Measurements from ENCODE around the gene DZIP3.

DNA sequence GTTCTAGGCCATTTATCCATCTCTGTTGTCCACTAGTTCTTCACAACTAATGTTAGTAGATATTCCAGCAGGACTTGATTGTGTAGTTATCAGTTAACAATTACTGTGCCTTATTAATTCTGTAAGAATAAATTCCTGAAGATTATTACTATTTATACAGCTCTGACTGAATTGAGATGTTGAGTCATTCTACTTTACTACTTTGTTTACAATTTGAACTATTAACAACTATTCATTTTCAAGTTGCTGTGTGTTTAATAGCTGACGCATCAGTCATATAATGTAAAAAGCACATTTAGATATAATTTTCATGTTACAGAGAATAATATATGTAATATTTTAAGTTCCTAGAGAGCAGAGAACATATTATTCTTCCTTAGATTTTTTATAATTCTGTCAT is 21.1 kb downstream of the DZIP3 start:
- TF ChIP-seq, protein P1, sequence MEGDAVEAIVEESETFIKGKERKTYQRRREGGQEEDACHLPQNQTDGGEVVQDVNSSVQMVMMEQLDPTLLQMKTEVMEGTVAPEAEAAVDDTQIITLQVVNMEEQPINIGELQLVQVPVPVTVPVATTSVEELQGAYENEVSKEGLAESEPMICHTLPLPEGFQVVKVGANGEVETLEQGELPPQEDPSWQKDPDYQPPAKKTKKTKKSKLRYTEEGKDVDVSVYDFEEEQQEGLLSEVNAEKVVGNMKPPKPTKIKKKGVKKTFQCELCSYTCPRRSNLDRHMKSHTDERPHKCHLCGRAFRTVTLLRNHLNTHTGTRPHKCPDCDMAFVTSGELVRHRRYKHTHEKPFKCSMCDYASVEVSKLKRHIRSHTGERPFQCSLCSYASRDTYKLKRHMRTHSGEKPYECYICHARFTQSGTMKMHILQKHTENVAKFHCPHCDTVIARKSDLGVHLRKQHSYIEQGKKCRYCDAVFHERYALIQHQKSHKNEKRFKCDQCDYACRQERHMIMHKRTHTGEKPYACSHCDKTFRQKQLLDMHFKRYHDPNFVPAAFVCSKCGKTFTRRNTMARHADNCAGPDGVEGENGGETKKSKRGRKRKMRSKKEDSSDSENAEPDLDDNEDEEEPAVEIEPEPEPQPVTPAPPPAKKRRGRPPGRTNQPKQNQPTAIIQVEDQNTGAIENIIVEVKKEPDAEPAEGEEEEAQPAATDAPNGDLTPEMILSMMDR (optimal IDR thresholded peaks at IDR 0.05 in 1 of 3, IDR thresholded peaks at IDR 0.05 in 1 of 3, conservative IDR thresholded peaks at IDR 0.05 in 1 of 3; ENCODE audit: extremely low read depth in 1 of 3, insufficient read depth in 2 of 3, low read length in 3 of 3) = no peak
- TF ChIP-seq EZH2 (IDR thresholded peaks at IDR 0.05; ENCODE audit: low read length) = no peak

Data from keratinocyte (primary cell).